NCI-H526 (cell line): ENCODE results near the gene AQP3.
"Not testable (repeated sequence)": the region's sequence is repeated elsewhere in the genome, so short reads cannot be mapped to it uniquely, and the experiment has no call there.

ENCODE experiments used
- DNase-seq, 2 experiments: peaks; one replicate each; lab custom pipeline; 2025; lab: John Stamatoyannopoulos, UW

AQP3 gene

GRCh38 chr9:33465096-33465495, 17.7 kb upstream of the AQP3 start:
- DNase-seq, result no peak

- no peak for DNase-seq
Observed at GRCh38 chr9:33464045-33464636, 16.7 kb upstream of the AQP3 start.

GRCh38 chr9:33463151-33463550, 15.8 kb upstream of the AQP3 start:
- DNase-seq, result no peak

- no peak for DNase-seq
Observed at GRCh38 chr9:33461492-33461891, 14.1 kb upstream of the AQP3 start.

- no peak for DNase-seq
Observed at GRCh38 chr9:33460854-33461253, 13.5 kb upstream of the AQP3 start.

GRCh38 chr9:33459115-33459514, 11.7 kb upstream of the AQP3 start:
- DNase-seq, result no peak

- no peak for DNase-seq
Observed at GRCh38 chr9:33458444-33458843, 11.1 kb upstream of the AQP3 start.

GRCh38 chr9:33455945-33456344, 8.6 kb upstream of the AQP3 start:
- DNase-seq, result no peak

- DNase-seq, result not testable (repeated sequence)
Observed at GRCh38 chr9:33455456-33455855, 8.1 kb upstream of the AQP3 start.

GRCh38 chr9:33454661-33455026, 7.3 kb upstream of the AQP3 start:
- DNase-seq, result not testable (repeated sequence)

GRCh38 chr9:33453999-33454660, 6.7 kb upstream of the AQP3 start:
- DNase-seq, result no peak

- DNase-seq, result no peak
Observed at GRCh38 chr9:33453286-33453860, 6.0 kb upstream of the AQP3 start.

GRCh38 chr9:33452828-33453271, 5.5 kb upstream of the AQP3 start:
- DNase-seq, result peak; percentile 4 to 58

- no peak for DNase-seq
Observed at GRCh38 chr9:33450621-33451146, 3.3 kb upstream of the AQP3 start.

GRCh38 chr9:33449715-33450114, 2.3 kb upstream of the AQP3 start:
- no peak for DNase-seq

- DNase-seq, result peak in 1 of 2 experiments; percentile 11
Observed at GRCh38 chr9:33447799-33448553, 583 bp upstream of the AQP3 start.

- DNase-seq, result no peak
Observed at GRCh38 chr9:33446240-33446945, 1.0 kb downstream of the AQP3 start.

- no peak for DNase-seq
Observed at GRCh38 chr9:33445389-33446239, 1.8 kb downstream of the AQP3 start.

GRCh38 chr9:33443464-33444154, 3.8 kb downstream of the AQP3 start:
- DNase-seq, result no peak

GRCh38 chr9:33443047-33443446, 4.3 kb downstream of the AQP3 start:
- no peak for DNase-seq
